ENCODE data around the gene DMBX1. TPM values are rescaled to one million over a fixed set of nuclear protein-coding genes. Genes with fewer than 3 reads are reported as not detected.

DMBX1 gene
- total and polyA plus RNA-seq, 8 donors = not detected

- peaks cover 45 to 100% (median 91%) of the 10 kb centered on the region in 3 donors for H3K27me3 ChIP-seq
- intact Hi-C loops (cut with DNase I; ENCODE audit: low total_unique reads) = no loop called here
- peak in 1 of 2 donors; percentile 39 for DNase-seq
Observed at GRCh38 chr1:46487818-46488218, 1.8 kb upstream of the DMBX1 start.

GRCh38 chr1:46488343-46489168 is 1.1 kb upstream of the DMBX1 start:
- H3K36me3 ChIP-seq = no peaks in the 10 kb centered on the region
- WGBS, 5 donors = 15 to 26% (median 17%) methylated on average over 15 to 24 of the region's 24 CpGs
- peaks cover 14 to 35% (median 30%) of the 10 kb centered on the region in 4 donors for H3K4me1 ChIP-seq
- no peak for DNase-seq
- intact Hi-C loops (cut with DNase I; ENCODE audit: low total_unique reads) = no loop called here
- peak overlapping the region in 2 of 4 donors; percentile 38 to 56 for H3K4me3 ChIP-seq
- TF ChIP-seq POLR2AphosphoS5 (IDR thresholded peaks at IDR 0.05) (no peak), POLR2A (IDR thresholded peaks at IDR 0.05) (no peak), EP300 (IDR thresholded peaks at IDR 0.05) (no peak)
- H3K27me3 ChIP-seq = peaks cover 46 to 100% (median 98%) of the 10 kb centered on the region in 3 donors
- no peaks in the 10 kb centered on the region for H3K9me3 ChIP-seq
- no peak overlapping the region for H3K27ac ChIP-seq

More at GRCh38 chr1:46487818-46488218, 1.8 kb upstream of the DMBX1 start:
- peaks cover 14 to 35% (median 30%) of the 10 kb centered on the region in 4 donors for H3K4me1 ChIP-seq
- no peaks in the 10 kb centered on the region for H3K36me3 ChIP-seq
- TF ChIP-seq CTCF (IDR thresholded peaks at IDR 0.05) (no peak), POLR2A (IDR thresholded peaks at IDR 0.05) (no peak), POLR2AphosphoS5 (IDR thresholded peaks at IDR 0.05) (no peak), EP300 (IDR thresholded peaks at IDR 0.05) (no peak)
- 31 to 48% (median 36%) methylated on average over 7 of the region's 7 CpGs for WGBS, 5 donors
- no peak overlapping the region for H3K27ac ChIP-seq
- H3K9me3 ChIP-seq = no peaks in the 10 kb centered on the region
- no peak overlapping the region for H3K4me3 ChIP-seq

DNA sequence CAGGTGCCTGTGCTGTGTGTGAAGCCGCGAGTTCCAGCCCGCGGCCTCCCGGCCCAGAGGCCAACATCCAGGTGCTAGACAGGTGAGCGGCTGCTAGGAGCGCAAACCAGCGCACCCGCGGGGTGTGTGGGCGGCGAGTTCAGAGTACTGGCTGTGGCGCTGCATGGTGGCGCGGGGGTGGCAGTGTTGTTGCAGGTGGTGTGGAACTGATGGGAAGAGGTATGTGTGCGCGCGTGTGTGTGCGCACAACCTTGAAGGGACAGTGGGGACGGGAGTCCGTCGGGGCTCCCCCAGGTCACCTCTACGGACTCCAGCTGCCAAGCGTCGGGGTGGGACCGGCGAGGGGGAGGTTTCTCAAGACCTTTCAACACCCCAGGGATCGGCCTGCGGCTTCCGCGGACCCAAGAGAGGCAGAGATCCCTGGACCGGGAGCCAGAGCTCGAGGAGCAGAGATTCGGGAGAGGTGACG is 433 bp upstream of the DMBX1 start:
- no peaks in the 10 kb centered on the region for H3K36me3 ChIP-seq
- no peak for DNase-seq
- no peak overlapping the region for H3K27ac ChIP-seq
- peaks cover 14 to 35% (median 30%) of the 10 kb centered on the region in 4 donors for H3K4me1 ChIP-seq
- 1 to 3% (median 1%) methylated on average over 12 to 35 of the region's 35 CpGs for WGBS, 5 donors
- intact Hi-C loops (cut with DNase I; ENCODE audit: low total_unique reads) = no loop called here
- H3K4me3 ChIP-seq = peak overlapping the region; percentile 33 to 56 (median 38)
- peaks cover 46 to 100% (median 99%) of the 10 kb centered on the region in 3 donors for H3K27me3 ChIP-seq
- no peaks in the 10 kb centered on the region for H3K9me3 ChIP-seq
- TF ChIP-seq EP300 (IDR thresholded peaks at IDR 0.05) = no peak
- no peak for TF ChIP-seq POLR2A (IDR thresholded peaks at IDR 0.05)
- no peak for TF ChIP-seq CTCF (IDR thresholded peaks at IDR 0.05)
- no peak for TF ChIP-seq POLR2AphosphoS5 (IDR thresholded peaks at IDR 0.05)

DNA sequence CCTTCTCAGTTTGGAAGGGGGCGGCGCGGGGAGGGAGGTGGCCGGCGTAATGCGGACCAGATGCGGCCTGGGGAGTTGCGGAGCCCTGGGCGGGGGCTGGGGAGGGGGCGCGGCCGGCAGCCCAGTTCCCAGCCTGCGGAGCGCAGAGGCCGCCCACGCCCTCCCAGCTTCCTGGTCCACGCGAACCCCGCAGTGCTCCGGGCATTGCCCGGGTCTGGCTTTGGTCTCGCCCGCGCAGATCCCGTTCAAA is 695 bp downstream of the DMBX1 start:
- peaks cover 14 to 35% (median 30%) of the 10 kb centered on the region in 4 donors for H3K4me1 ChIP-seq
- H3K9me3 ChIP-seq = no peaks in the 10 kb centered on the region
- DNase-seq = no peak
- no peaks in the 10 kb centered on the region for H3K36me3 ChIP-seq
- 0 to 7% (median 4%) methylated on average over 18 to 25 of the region's 25 CpGs for WGBS, 5 donors
- peaks cover 46 to 100% (median 99%) of the 10 kb centered on the region in 3 donors for H3K27me3 ChIP-seq
- TF ChIP-seq EP300 (IDR thresholded peaks at IDR 0.05) (no peak), POLR2AphosphoS5 (IDR thresholded peaks at IDR 0.05) (no peak), CTCF (IDR thresholded peaks at IDR 0.05) (no peak), POLR2A (IDR thresholded peaks at IDR 0.05) (no peak)
- no peak overlapping the region for H3K27ac ChIP-seq
- intact Hi-C loops (cut with DNase I; ENCODE audit: low total_unique reads) = no loop called here
- peak overlapping the region; percentile 33 to 56 (median 38) for H3K4me3 ChIP-seq

All from stomach (tissue), 9 donors.